ENCODE data around the gene PNPLA7. TPM values are rescaled to one million over a fixed set of nuclear protein-coding genes. Genes with fewer than 3 reads are reported as not detected.

PNPLA7 gene
- total and polyA plus RNA-seq, 10 of the 15 experiments (the other 5 are each of a cell fraction or from before 2014, with no cell fraction given): 0.04 to 0.85 (median 0.19) TPM; not detected in 1

GRCh38 chr9:137498720-137499150, 51.5 kb downstream of the PNPLA7 start:
- DNase-seq (ENCODE audit: low read depth, low spot score) (no peak), ATAC-seq (no peak), FAIRE-seq (no peak)
- ChIA-PET POLR2A (no interaction called here), RAD21 (ENCODE audit: unreplicated experiment) (no interaction called here), SMC1A (ENCODE audit: uncharacterized antibody, unreplicated experiment) (no interaction called here), CTCF (no interaction called here)
- Histone ChIP-seq H4K20me1 (ENCODE audit: control insufficient read depth, insufficient read depth) (no peaks in the 10 kb centered on the region), H3K4me2 (ENCODE audit: control insufficient read depth, insufficient read depth) (no peak overlapping the region), H3K9me3 (replicated peaks; ENCODE audit: control insufficient read depth, insufficient read depth, low read length) (no peaks in the 10 kb centered on the region), H3K36me3 (ENCODE audit: control insufficient read depth in 2 of 2, insufficient read depth in 2 of 2, low read length in 1 of 2) (no peaks in the 10 kb centered on the region), H3K4me3 (no peak overlapping the region), H3K27ac (ENCODE audit: control insufficient read depth, insufficient read depth) (no peak overlapping the region), H3K79me2 (ENCODE audit: control insufficient read depth, insufficient read depth, low read length) (no peaks in the 10 kb centered on the region), H2AFZ (ENCODE audit: control insufficient read depth, low read depth, low read length) (no peak overlapping the region), H3K4me1 (ENCODE audit: control insufficient read depth, insufficient read depth, low read length) (no peaks in the 10 kb centered on the region), H3K27me3 (replicated peaks in 1 of 2; ENCODE audit: control insufficient read depth in 2 of 2, insufficient read depth in 2 of 2, low read length in 1 of 2) (no peaks in the 10 kb centered on the region), H3K9ac (ENCODE audit: control insufficient read depth, insufficient read depth, low read length) (no peak overlapping the region)
- intact Hi-C loops (cut with micrococcal nuclease; ENCODE audit: unreplicated experiment) (no loop called here), in situ Hi-C loops (cut with MboI) (no loop called here)
- no peak for TF ChIP-seq NR2C1 (IDR thresholded peaks at IDR 0.05)
- 40% methylated on average over 15 of the region's 16 CpGs for WGBS (ENCODE audit: insufficient coverage, insufficient replicate concordance, low lambda C conversion rate, missing lambda C conversion rate)
- no TSS peak for BruUV-seq (replicated peaks)

DNA sequence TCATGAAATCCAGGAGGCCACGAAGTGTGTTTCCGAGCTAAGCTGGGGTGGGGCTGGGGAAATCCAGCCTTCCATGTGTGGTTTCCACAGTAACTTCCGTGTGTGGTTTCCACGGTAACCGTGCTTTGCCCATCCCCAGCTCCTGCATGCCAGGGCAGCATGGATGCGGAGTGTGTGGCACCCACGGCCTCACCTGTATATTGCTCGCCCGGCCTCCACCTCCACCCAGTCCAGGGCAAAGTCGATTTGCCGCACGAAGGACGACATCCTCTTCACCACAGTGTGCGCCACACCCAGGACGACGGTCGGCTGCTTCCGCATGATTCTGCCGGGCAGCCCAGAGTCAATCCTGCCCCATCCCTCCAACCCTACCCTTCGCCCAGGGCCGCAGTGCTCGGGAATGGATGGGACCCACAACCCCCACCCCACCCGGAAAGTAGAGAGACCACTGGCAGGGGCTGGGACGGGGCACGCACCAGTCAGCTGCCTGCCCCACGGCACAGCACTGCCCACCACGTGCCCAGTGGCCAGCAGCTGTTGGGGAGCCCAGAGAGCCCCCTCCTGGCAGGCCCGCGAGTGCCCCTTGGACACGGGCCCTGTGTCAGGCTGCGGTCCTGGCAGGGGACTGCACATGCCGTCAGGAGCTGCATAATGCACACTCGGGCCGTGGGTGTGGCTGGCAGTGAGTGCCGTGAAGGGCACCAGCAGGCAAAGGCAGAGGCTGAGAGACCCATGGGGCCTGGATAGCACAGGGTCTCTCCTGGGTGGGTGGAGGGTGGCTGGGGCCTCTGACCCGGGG, 52.1 kb downstream of the PNPLA7 start:
- FAIRE-seq (no peak), DNase-seq (ENCODE audit: low read depth, low spot score) (no peak), ATAC-seq (no peak)
- no peaks in the 10 kb centered on the region for H3K4me1 ChIP-seq (ENCODE audit: control insufficient read depth, insufficient read depth, low read length)
- no peaks in the 10 kb centered on the region for H3K36me3 ChIP-seq (ENCODE audit: control insufficient read depth in 2 of 2, insufficient read depth in 2 of 2, low read length in 1 of 2)
- ChIA-PET CTCF (no interaction called here), SMC1A (ENCODE audit: uncharacterized antibody, unreplicated experiment) (no interaction called here), POLR2A (interaction anchor here (0.6 kb wide), 1 partner anchor 201 kb away, joined by 3 read pairs; no protein-coding TSS in a partner anchor), RAD21 (ENCODE audit: unreplicated experiment) (no interaction called here)
- H3K4me3 ChIP-seq: no peak overlapping the region
- no TSS peak for BruUV-seq (replicated peaks)
- no peak overlapping the region for H3K4me2 ChIP-seq (ENCODE audit: control insufficient read depth, insufficient read depth)
- no peaks in the 10 kb centered on the region for H4K20me1 ChIP-seq (ENCODE audit: control insufficient read depth, insufficient read depth)
- in situ Hi-C loops (cut with MboI): no loop called here
- intact Hi-C loops (cut with micrococcal nuclease; ENCODE audit: unreplicated experiment): no loop called here
- no peak overlapping the region for H2AFZ ChIP-seq (ENCODE audit: control insufficient read depth, low read depth, low read length)
- no peak overlapping the region for H3K27ac ChIP-seq (ENCODE audit: control insufficient read depth, insufficient read depth)
- H3K27me3 ChIP-seq (replicated peaks in 1 of 2; ENCODE audit: control insufficient read depth in 2 of 2, insufficient read depth in 2 of 2, low read length in 1 of 2): no peaks in the 10 kb centered on the region
- no peaks in the 10 kb centered on the region for H3K9me3 ChIP-seq (replicated peaks; ENCODE audit: control insufficient read depth, insufficient read depth, low read length)
- H3K9ac ChIP-seq (ENCODE audit: control insufficient read depth, insufficient read depth, low read length): no peak overlapping the region
- 58% methylated on average over 36 of the region's 36 CpGs for WGBS (ENCODE audit: insufficient coverage, insufficient replicate concordance, low lambda C conversion rate, missing lambda C conversion rate)
- H3K79me2 ChIP-seq (ENCODE audit: control insufficient read depth, insufficient read depth, low read length): no peaks in the 10 kb centered on the region
- TF ChIP-seq POLR2AphosphoS5 (IDR thresholded peaks at IDR 0.05; ENCODE audit: low read length): no peak
- TF ChIP-seq ZBED1 (IDR thresholded peaks at IDR 0.05; ENCODE audit: borderline replicate concordance): no peak
- TF ChIP-seq ATF2 (IDR thresholded peaks at IDR 0.05; ENCODE audit: low read length): no peak
- no peak for TF ChIP-seq RCOR1 (conservative IDR thresholded peaks at IDR 0.05; ENCODE audit: low read depth, low read length)
- no peak for TF ChIP-seq CHD1 (IDR thresholded peaks at IDR 0.05; ENCODE audit: low read depth, low read length)
- TF ChIP-seq RB1 (IDR thresholded peaks at IDR 0.05; ENCODE audit: borderline replicate concordance): no peak
- TF ChIP-seq YBX1 (IDR thresholded peaks at IDR 0.05): no peak
- no peak for TF ChIP-seq MEF2A (IDR thresholded peaks at IDR 0.05; ENCODE audit: insufficient read depth, low read depth, low read length)
- no peak for TF ChIP-seq KLF5 (IDR thresholded peaks at IDR 0.05; ENCODE audit: partially characterized antibody)
- TF ChIP-seq BHLHE40 (IDR thresholded peaks at IDR 0.05; ENCODE audit: borderline replicate concordance in 1 of 2, low read depth in 2 of 2, low read length in 1 of 2): no peak
- no peak for TF ChIP-seq ZZZ3 (IDR thresholded peaks at IDR 0.05; ENCODE audit: control insufficient read depth, insufficient read length, low read depth)
- TF ChIP-seq EP300 (IDR thresholded peaks at IDR 0.05; ENCODE audit: borderline replicate concordance in 1 of 2, control insufficient read depth in 1 of 2, low read depth in 2 of 2, low read length in 2 of 2): no peak
- no peak for TF ChIP-seq RELA (IDR thresholded peaks at IDR 0.05; ENCODE audit: borderline replicate concordance, partially characterized antibody)

Data from GM12878 (cell line).